ENCODE data around the gene ATOH1.

ATOH1 gene

GRCh38 chr4:93842601-93843252 lies 14.2 kb downstream of the ATOH1 start:
- no peak for DNase-seq
- Histone ChIP-seq H3K4me1 (no peaks in the 10 kb centered on the region), H3K27me3 (peaks cover 6% of the 10 kb centered on the region; the same call in 1 of the 2 replicates), H3K9me3 (no peaks in the 10 kb centered on the region), H3K36me3 (no peaks in the 10 kb centered on the region), H3K4me3 (ENCODE audit: low read depth, low read length) (no peak overlapping the region)
- TF ChIP-seq CTCF (IDR thresholded peaks at IDR 0.05; ENCODE audit: low read depth, low read length): no peak

GRCh38 chr4:93843772-93844171 lies 15.2 kb downstream of the ATOH1 start:
- Histone ChIP-seq H3K4me1 (no peaks in the 10 kb centered on the region), H3K36me3 (no peaks in the 10 kb centered on the region), H3K27me3 (peaks cover 6% of the 10 kb centered on the region), H3K9me3 (no peaks in the 10 kb centered on the region), H3K4me3 (ENCODE audit: low read depth, low read length) (no peak overlapping the region)
- no peak for DNase-seq
- TF ChIP-seq CTCF (IDR thresholded peaks at IDR 0.05; ENCODE audit: low read depth, low read length): no peak

GRCh38 chr4:93852680-93853079 lies 24.1 kb downstream of the ATOH1 start:
- Histone ChIP-seq H3K4me3 (ENCODE audit: low read depth, low read length) (no peak overlapping the region), H3K4me1 (no peaks in the 10 kb centered on the region), H3K36me3 (no peaks in the 10 kb centered on the region), H3K27me3 (peaks cover 7% of the 10 kb centered on the region), H3K9me3 (no peaks in the 10 kb centered on the region)
- DNase-seq: no peak
- TF ChIP-seq CTCF (IDR thresholded peaks at IDR 0.05; ENCODE audit: low read depth, low read length): no peak

- Histone ChIP-seq H3K4me1 (no peaks in the 10 kb centered on the region), H3K36me3 (no peaks in the 10 kb centered on the region), H3K27me3 (peaks cover 7% of the 10 kb centered on the region), H3K4me3 (ENCODE audit: low read depth, low read length) (no peak overlapping the region), H3K9me3 (no peaks in the 10 kb centered on the region)
- no peak for DNase-seq
- no peak for TF ChIP-seq CTCF (IDR thresholded peaks at IDR 0.05; ENCODE audit: low read depth, low read length)
These were observed 27.4 kb downstream of the ATOH1 start for GRCh38 chr4:93855926-93856325.

GRCh38 chr4:93865650-93866049 lies 37.1 kb downstream of the ATOH1 start:
- DNase-seq: no peak
- Histone ChIP-seq H3K9me3 (no peaks in the 10 kb centered on the region), H3K27me3 (peaks cover 4% of the 10 kb centered on the region; the same call in 1 of the 2 replicates), H3K4me1 (no peaks in the 10 kb centered on the region), H3K36me3 (no peaks in the 10 kb centered on the region), H3K4me3 (ENCODE audit: low read depth, low read length) (no peak overlapping the region)
- no peak; the same call in 1 of the 2 replicates for TF ChIP-seq CTCF (IDR thresholded peaks at IDR 0.05; ENCODE audit: low read depth, low read length)

GRCh38 chr4:93867416-93868001 lies 39.0 kb downstream of the ATOH1 start:
- no peak for DNase-seq
- TF ChIP-seq CTCF (IDR thresholded peaks at IDR 0.05; ENCODE audit: low read depth, low read length): no peak
- Histone ChIP-seq H3K4me1 (no peaks in the 10 kb centered on the region), H3K27me3 (peaks cover 4% of the 10 kb centered on the region; the same call in 1 of the 2 replicates), H3K4me3 (ENCODE audit: low read depth, low read length) (no peak overlapping the region), H3K36me3 (no peaks in the 10 kb centered on the region), H3K9me3 (no peaks in the 10 kb centered on the region)
